ENCODE results near the gene R3HDM4.

DNA sequence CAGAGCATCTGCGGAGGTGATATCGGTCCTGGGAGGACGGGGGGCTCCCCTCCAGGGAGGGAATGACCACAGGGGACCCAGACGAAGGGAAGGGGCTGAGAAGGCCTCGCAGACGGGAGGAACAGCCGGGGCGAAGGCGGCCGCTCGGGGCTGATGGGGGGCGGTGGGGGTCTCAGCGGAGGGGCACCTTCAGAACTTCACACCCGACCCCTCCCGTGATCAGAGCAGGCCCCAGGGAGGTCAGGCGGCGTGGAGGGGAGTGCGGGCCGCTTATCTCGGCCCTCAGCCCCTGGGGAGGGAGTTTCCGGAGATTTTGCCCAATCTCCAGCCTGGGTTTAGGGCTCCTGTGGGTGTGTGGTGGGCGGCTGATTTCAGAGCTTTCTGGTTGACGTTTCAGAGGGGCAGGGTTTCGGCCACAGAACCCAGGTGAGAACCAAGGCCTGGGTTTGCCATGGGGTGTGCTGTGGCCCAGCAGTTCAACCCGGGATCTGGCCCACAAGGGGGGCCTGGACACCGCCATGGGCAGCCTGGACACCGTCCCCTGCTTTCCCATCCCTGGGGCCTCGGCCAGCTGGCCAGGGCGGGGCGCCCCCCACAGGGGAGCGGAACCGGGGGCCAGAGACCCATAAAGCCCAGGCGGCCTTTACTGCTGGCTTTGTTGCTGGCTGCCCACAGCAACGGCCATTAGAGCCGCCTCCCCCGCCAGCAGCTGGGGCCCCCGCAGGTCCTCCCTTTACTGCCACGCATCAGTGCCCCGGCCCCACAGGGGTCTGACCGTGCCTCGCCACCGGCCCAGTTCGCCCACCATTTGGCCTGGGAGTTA lies 41.9 kb upstream of the R3HDM4 start:
- TF ChIP-seq, protein P1, sequence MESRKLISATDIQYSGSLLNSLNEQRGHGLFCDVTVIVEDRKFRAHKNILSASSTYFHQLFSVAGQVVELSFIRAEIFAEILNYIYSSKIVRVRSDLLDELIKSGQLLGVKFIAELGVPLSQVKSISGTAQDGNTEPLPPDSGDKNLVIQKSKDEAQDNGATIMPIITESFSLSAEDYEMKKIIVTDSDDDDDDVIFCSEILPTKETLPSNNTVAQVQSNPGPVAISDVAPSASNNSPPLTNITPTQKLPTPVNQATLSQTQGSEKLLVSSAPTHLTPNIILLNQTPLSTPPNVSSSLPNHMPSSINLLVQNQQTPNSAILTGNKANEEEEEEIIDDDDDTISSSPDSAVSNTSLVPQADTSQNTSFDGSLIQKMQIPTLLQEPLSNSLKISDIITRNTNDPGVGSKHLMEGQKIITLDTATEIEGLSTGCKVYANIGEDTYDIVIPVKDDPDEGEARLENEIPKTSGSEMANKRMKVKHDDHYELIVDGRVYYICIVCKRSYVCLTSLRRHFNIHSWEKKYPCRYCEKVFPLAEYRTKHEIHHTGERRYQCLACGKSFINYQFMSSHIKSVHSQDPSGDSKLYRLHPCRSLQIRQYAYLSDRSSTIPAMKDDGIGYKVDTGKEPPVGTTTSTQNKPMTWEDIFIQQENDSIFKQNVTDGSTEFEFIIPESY (IDR thresholded peaks at IDR 0.05), result no peak
- TF ChIP-seq, protein P2, sequence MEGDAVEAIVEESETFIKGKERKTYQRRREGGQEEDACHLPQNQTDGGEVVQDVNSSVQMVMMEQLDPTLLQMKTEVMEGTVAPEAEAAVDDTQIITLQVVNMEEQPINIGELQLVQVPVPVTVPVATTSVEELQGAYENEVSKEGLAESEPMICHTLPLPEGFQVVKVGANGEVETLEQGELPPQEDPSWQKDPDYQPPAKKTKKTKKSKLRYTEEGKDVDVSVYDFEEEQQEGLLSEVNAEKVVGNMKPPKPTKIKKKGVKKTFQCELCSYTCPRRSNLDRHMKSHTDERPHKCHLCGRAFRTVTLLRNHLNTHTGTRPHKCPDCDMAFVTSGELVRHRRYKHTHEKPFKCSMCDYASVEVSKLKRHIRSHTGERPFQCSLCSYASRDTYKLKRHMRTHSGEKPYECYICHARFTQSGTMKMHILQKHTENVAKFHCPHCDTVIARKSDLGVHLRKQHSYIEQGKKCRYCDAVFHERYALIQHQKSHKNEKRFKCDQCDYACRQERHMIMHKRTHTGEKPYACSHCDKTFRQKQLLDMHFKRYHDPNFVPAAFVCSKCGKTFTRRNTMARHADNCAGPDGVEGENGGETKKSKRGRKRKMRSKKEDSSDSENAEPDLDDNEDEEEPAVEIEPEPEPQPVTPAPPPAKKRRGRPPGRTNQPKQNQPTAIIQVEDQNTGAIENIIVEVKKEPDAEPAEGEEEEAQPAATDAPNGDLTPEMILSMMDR (IDR thresholded peaks at IDR 0.05; ENCODE audit: low read depth, low read length, missing input control), result no peak
- TF ChIP-seq, protein P3, sequence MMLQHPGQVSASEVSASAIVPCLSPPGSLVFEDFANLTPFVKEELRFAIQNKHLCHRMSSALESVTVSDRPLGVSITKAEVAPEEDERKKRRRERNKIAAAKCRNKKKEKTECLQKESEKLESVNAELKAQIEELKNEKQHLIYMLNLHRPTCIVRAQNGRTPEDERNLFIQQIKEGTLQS (IDR thresholded peaks at IDR 0.05), result no peak
- TF ChIP-seq TAF1 (conservative IDR thresholded peaks at IDR 0.05) (no peak), YY1 (IDR thresholded peaks at IDR 0.05) (no peak), SP1 (IDR thresholded peaks at IDR 0.05) (no peak), JUND (IDR thresholded peaks at IDR 0.05) (no peak)

Data from liver (tissue), 3 donors.